HEK293 (cell line): ENCODE data around the gene CHST3.
A peak's percentile ranks its signal among the peaks of the same experiment; 100 is the strongest.

ENCODE experiments used
- CTCF ChIA-PET: fragments of 350-600 bp; formaldehyde crosslinking; extraction: SDS; loops from one replicate; lab custom pipeline; 2021; ENCODE audit warnings: antibody characterized with exemption; lab: Yijun Ruan, JAX
- POLR2A ChIA-PET: fragments of 300-600 bp; formaldehyde crosslinking; extraction: SDS; loops from one replicate; lab custom pipeline; 2020; ENCODE audit warnings: antibody characterized with exemption, inconsistent platforms; lab: Yijun Ruan, JAX
- H3K27ac ChIP-seq: fragments of 200-500 bp; sonication (Bioruptor generic); 2 replicates; pipeline ENCODE4 v1.5.1; 2014; ENCODE audit warnings: low read depth, low read length, control low read depth, inconsistent platforms; ENCODE audit errors: extremely low read depth
- H3K36me3 ChIP-seq, 2 experiments: fragments of 200-500 bp in 1 of 2; sonication (Bioruptor generic) in 1 of 2; 1 replicate in 1 of 2; 2 replicates in 1 of 2; pipeline ENCODE4 v1.5.1; 2014 to 2017; ENCODE audit warnings: inconsistent platforms in 2 of 2, low read length in 2 of 2; ENCODE audit not compliant: control insufficient read depth in 2 of 2, insufficient read depth in 1 of 2
- H3K4me1 ChIP-seq: fragments of 200-500 bp; sonication (Bioruptor generic); 2 replicates; pipeline ENCODE4 v1.5.1; 2014; ENCODE audit warnings: mild to moderate bottlenecking, low read length, inconsistent platforms; ENCODE audit not compliant: control insufficient read depth, insufficient read depth
- H3K4me3 ChIP-seq: 2 replicates; pipeline ENCODE4 v1.5.1; 2011; ENCODE audit warnings: low read depth, mild to moderate bottlenecking, control low read depth, low read length, moderate library complexity
- H3K9me3 ChIP-seq: fragments of 200-500 bp; sonication (Bioruptor generic); 2 replicates; pipeline ENCODE4 v1.5.1; 2014; ENCODE audit warnings: low read depth, low read length, inconsistent platforms; ENCODE audit not compliant: control insufficient read depth, insufficient read depth
- GLIS2 ChIP-seq: fragments of 450-650 bp; formaldehyde crosslinking; IDR thresholded peaks from 2 replicates; pipeline ENCODE4 v1.5.1; 2016; ENCODE audit warnings: missing biosample characterization, missing genetic modification characterization
- TRIM28 ChIP-seq: IDR thresholded peaks from 2 replicates; pipeline ENCODE4 v1.6.1; 2011; ENCODE audit warnings: low read length, control low read depth, borderline replicate concordance
- ZBTB1 ChIP-seq: fragments of 450-650 bp; formaldehyde crosslinking; IDR thresholded peaks from 2 replicates; pipeline ENCODE4 v1.5.1; 2016; ENCODE audit warnings: missing biosample characterization, missing genetic modification characterization
- ZEB2 ChIP-seq: fragments of 450-650 bp; formaldehyde crosslinking; IDR thresholded peaks from 2 replicates; pipeline ENCODE4 v1.5.1; 2016; ENCODE audit warnings: missing biosample characterization, missing genetic modification characterization
- ZFP41 ChIP-seq: fragments of 450-650 bp; formaldehyde crosslinking; IDR thresholded peaks from 2 replicates; pipeline ENCODE4 v1.5.1; 2016; ENCODE audit warnings: missing biosample characterization, missing genetic modification characterization, borderline replicate concordance
- ZNF121 ChIP-seq: fragments of 450-650 bp; formaldehyde crosslinking; IDR thresholded peaks from 2 replicates; pipeline ENCODE4 v1.5.1; 2016; ENCODE audit warnings: missing biosample characterization, missing genetic modification characterization
- ZNF2 ChIP-seq: fragments of 450-650 bp; formaldehyde crosslinking; IDR thresholded peaks from 2 replicates; pipeline ENCODE4 v1.5.1; 2016; ENCODE audit warnings: missing biosample characterization, missing genetic modification characterization
- ZNF391 ChIP-seq: fragments of 450-650 bp; formaldehyde crosslinking; IDR thresholded peaks from 2 replicates; pipeline ENCODE4 v1.5.1; 2016; ENCODE audit warnings: low read depth, missing biosample characterization, missing genetic modification characterization, borderline replicate concordance
- ZNF433 ChIP-seq: fragments of 450-650 bp; formaldehyde crosslinking; IDR thresholded peaks from 2 replicates; pipeline ENCODE4 v1.5.1; 2016; ENCODE audit warnings: missing biosample characterization, missing genetic modification characterization, low read depth
- ZNF501 ChIP-seq: fragments of 450-650 bp; formaldehyde crosslinking; IDR thresholded peaks from 2 replicates; pipeline ENCODE4 v1.5.1; 2016; ENCODE audit warnings: missing biosample characterization, missing genetic modification characterization
- ZNF510 ChIP-seq: fragments of 450-650 bp; formaldehyde crosslinking; IDR thresholded peaks from 2 replicates; pipeline ENCODE4 v1.5.1; 2018; ENCODE audit warnings: mild to moderate bottlenecking, missing genetic modification characterization, missing biosample characterization; ENCODE audit not compliant: insufficient replicate concordance
- ZNF530 ChIP-seq: fragments of 450-650 bp; formaldehyde crosslinking; IDR thresholded peaks from 2 replicates; pipeline ENCODE4 v1.5.1; 2016; ENCODE audit warnings: low read depth, missing biosample characterization, missing genetic modification characterization
- ZNF548 ChIP-seq: fragments of 450-650 bp; formaldehyde crosslinking; IDR thresholded peaks from 2 replicates; pipeline ENCODE4 v1.5.1; 2016; ENCODE audit warnings: missing biosample characterization, missing genetic modification characterization
- ZNF660 ChIP-seq: fragments of 450-650 bp; IDR thresholded peaks from 2 replicates; pipeline ENCODE4 v1.5.1; 2018; ENCODE audit warnings: missing biosample characterization, mild to moderate bottlenecking, missing genetic modification characterization
- ZNF704 ChIP-seq: fragments of 450-650 bp; formaldehyde crosslinking; IDR thresholded peaks from 2 replicates; pipeline ENCODE4 v1.5.1; 2016; ENCODE audit warnings: missing biosample characterization, missing genetic modification characterization
- ZNF747 ChIP-seq: fragments of 450-650 bp; formaldehyde crosslinking; IDR thresholded peaks from 2 replicates; pipeline ENCODE4 v1.5.1; 2016; ENCODE audit warnings: missing biosample characterization, missing genetic modification characterization
- TF ChIP-seq, protein P1 (sequence below): fragments of 450-650 bp; formaldehyde crosslinking; IDR thresholded peaks from 2 replicates; pipeline ENCODE4 v1.5.1; 2016; ENCODE audit warnings: missing biosample characterization, missing genetic modification characterization, borderline replicate concordance

The CHST3 gene

GRCh38 chr10:72050873-72051272 is 86.7 kb downstream of the CHST3 start:
- no peaks in the 10 kb centered on the region for H3K4me1 ChIP-seq
- H3K27ac ChIP-seq = no peak overlapping the region
- CTCF ChIA-PET = interaction anchor here (0.6 to 1.5 kb wide), 8 partner anchors 10 to 286 kb away, joined by 3 to 6 read pairs (median 4); no protein-coding TSS in a partner anchor
- POLR2A ChIA-PET = no interaction called here
- no peaks in the 10 kb centered on the region for H3K36me3 ChIP-seq
- TF ChIP-seq ZNF530 (tag by site-specific recombination) (no peak), ZNF660 (tag by site-specific recombination) (no peak), ZNF510 (tag by site-specific recombination) (no peak), ZNF391 (no peak), ZNF433 (tag by site-specific recombination) (no peak)
- no peak overlapping the region for H3K4me3 ChIP-seq
- H3K9me3 ChIP-seq = no peaks in the 10 kb centered on the region

GRCh38 chr10:72053690-72054089 is 89.5 kb downstream of the CHST3 start:
- POLR2A ChIA-PET = interaction anchor here (0.6 kb wide), 1 partner anchor 195 kb away, joined by 3 read pairs; no protein-coding TSS in a partner anchor
- no peak for TF ChIP-seq ZNF548 (tag by site-specific recombination)
- no peak for TF ChIP-seq ZNF501 (tag by site-specific recombination)
- TF ChIP-seq ZBTB1 (tag by site-specific recombination) = no peak
- TF ChIP-seq ZNF704 (tag by site-specific recombination) = no peak
- no peak for TF ChIP-seq ZEB2 (tag by site-specific recombination)
- TF ChIP-seq TRIM28 = no peak
- TF ChIP-seq GLIS2 (tag by site-specific recombination) = no peak
- CTCF ChIA-PET = interaction anchor here (1.2 to 1.6 kb wide), 3 partner anchors 73 to 284 kb away, joined by 3 read pairs; no protein-coding TSS in a partner anchor
- Histone ChIP-seq H3K4me1 (peaks cover 1% of the 10 kb centered on the region; the same call in 1 of the 2 replicates), H3K36me3 (no peaks in the 10 kb centered on the region), H3K27ac (no peak overlapping the region), H3K9me3 (no peaks in the 10 kb centered on the region), H3K4me3 (no peak overlapping the region)

DNA sequence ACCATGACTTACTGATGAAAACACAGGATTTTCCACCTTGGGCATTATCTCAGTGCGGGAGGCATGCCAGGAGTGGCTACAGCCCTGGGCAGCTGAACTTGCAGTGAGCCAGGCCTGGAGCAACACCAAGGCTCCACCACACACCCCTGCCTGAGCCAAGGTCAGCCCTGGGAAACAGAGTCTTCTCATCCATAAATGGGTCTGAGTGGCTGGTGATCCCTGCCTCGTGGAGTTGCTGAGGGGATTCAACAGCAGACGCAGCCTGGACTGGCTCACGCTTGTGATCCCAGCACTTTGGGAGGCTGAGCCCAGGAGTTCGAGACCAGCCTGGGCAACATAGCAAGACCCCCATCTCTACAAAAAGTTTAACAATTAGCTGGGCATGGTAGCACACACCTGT is 91.9 kb downstream of the CHST3 start:
- peaks cover 13% of the 10 kb centered on the region for H3K4me1 ChIP-seq
- ChIA-PET CTCF (interaction anchor here (1.9 kb wide), 1 partner anchor 8 kb away, joined by 11 read pairs; no protein-coding TSS in a partner anchor), POLR2A (interaction anchor here (0.6 kb wide), 1 partner anchor 1574 kb away, joined by 4 read pairs; no protein-coding TSS in a partner anchor)
- H3K27ac ChIP-seq = no peak overlapping the region
- H3K9me3 ChIP-seq = no peaks in the 10 kb centered on the region
- TF ChIP-seq ZNF2 (tag by site-specific recombination) (no peak), ZFP41 (tag by site-specific recombination) (no peak), ZNF121 (tag by site-specific recombination) (peak; percentile 72; the same call in 1 of the 2 replicates), ZNF391 (no peak), ZNF747 (no peak)
- TF ChIP-seq, protein P1, sequence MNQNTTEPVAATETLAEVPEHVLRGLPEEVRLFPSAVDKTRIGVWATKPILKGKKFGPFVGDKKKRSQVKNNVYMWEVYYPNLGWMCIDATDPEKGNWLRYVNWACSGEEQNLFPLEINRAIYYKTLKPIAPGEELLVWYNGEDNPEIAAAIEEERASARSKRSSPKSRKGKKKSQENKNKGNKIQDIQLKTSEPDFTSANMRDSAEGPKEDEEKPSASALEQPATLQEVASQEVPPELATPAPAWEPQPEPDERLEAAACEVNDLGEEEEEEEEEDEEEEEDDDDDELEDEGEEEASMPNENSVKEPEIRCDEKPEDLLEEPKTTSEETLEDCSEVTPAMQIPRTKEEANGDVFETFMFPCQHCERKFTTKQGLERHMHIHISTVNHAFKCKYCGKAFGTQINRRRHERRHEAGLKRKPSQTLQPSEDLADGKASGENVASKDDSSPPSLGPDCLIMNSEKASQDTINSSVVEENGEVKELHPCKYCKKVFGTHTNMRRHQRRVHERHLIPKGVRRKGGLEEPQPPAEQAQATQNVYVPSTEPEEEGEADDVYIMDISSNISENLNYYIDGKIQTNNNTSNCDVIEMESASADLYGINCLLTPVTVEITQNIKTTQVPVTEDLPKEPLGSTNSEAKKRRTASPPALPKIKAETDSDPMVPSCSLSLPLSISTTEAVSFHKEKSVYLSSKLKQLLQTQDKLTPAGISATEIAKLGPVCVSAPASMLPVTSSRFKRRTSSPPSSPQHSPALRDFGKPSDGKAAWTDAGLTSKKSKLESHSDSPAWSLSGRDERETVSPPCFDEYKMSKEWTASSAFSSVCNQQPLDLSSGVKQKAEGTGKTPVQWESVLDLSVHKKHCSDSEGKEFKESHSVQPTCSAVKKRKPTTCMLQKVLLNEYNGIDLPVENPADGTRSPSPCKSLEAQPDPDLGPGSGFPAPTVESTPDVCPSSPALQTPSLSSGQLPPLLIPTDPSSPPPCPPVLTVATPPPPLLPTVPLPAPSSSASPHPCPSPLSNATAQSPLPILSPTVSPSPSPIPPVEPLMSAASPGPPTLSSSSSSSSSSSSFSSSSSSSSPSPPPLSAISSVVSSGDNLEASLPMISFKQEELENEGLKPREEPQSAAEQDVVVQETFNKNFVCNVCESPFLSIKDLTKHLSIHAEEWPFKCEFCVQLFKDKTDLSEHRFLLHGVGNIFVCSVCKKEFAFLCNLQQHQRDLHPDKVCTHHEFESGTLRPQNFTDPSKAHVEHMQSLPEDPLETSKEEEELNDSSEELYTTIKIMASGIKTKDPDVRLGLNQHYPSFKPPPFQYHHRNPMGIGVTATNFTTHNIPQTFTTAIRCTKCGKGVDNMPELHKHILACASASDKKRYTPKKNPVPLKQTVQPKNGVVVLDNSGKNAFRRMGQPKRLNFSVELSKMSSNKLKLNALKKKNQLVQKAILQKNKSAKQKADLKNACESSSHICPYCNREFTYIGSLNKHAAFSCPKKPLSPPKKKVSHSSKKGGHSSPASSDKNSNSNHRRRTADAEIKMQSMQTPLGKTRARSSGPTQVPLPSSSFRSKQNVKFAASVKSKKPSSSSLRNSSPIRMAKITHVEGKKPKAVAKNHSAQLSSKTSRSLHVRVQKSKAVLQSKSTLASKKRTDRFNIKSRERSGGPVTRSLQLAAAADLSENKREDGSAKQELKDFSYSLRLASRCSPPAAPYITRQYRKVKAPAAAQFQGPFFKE = no peak
- H3K36me3 ChIP-seq = no peaks in the 10 kb centered on the region
- no peak overlapping the region for H3K4me3 ChIP-seq
